Nephron progenitor cell (in vitro differentiated cells): ENCODE results near the gene VWA2.

Experiments used
- DNase-seq: peaks from one replicate; pipeline ENCODE4 v3.0.0; 2021
- H3K27ac Mint-ChIP-seq: 2 replicates; pipeline ENCODE4 v1.8.0; 2021; ENCODE audit warnings: mild to moderate bottlenecking, moderate library complexity, mixed read lengths
- H3K27me3 Mint-ChIP-seq: 2 replicates; pipeline ENCODE4 v1.8.0; 2021; ENCODE audit warnings: mild to moderate bottlenecking, low read depth, mixed read lengths; ENCODE audit not compliant: poor library complexity
- H3K36me3 Mint-ChIP-seq: 2 replicates; pipeline ENCODE4 v1.8.0; 2021; ENCODE audit warnings: low read depth, mixed read lengths
- H3K4me1 Mint-ChIP-seq: 2 replicates; pipeline ENCODE4 v1.8.0; 2021; ENCODE audit warnings: mixed read lengths
- H3K4me3 Mint-ChIP-seq: 2 replicates; pipeline ENCODE4 v1.8.0; 2021; ENCODE audit warnings: mild to moderate bottlenecking, moderate library complexity, mixed read lengths
- H3K9me3 Mint-ChIP-seq: 2 replicates; pipeline ENCODE4 v1.8.0; 2021; ENCODE audit warnings: mild to moderate bottlenecking, moderate library complexity, mixed read lengths
- TF ChIP-seq, protein P1 (sequence below): fragments of 200-600 bp; sonication (generic); IDR thresholded peaks from 2 replicates; pipeline ENCODE4 v1.5.0; 2021; ENCODE audit warnings: antibody characterized with exemption

VWA2 gene

DNA sequence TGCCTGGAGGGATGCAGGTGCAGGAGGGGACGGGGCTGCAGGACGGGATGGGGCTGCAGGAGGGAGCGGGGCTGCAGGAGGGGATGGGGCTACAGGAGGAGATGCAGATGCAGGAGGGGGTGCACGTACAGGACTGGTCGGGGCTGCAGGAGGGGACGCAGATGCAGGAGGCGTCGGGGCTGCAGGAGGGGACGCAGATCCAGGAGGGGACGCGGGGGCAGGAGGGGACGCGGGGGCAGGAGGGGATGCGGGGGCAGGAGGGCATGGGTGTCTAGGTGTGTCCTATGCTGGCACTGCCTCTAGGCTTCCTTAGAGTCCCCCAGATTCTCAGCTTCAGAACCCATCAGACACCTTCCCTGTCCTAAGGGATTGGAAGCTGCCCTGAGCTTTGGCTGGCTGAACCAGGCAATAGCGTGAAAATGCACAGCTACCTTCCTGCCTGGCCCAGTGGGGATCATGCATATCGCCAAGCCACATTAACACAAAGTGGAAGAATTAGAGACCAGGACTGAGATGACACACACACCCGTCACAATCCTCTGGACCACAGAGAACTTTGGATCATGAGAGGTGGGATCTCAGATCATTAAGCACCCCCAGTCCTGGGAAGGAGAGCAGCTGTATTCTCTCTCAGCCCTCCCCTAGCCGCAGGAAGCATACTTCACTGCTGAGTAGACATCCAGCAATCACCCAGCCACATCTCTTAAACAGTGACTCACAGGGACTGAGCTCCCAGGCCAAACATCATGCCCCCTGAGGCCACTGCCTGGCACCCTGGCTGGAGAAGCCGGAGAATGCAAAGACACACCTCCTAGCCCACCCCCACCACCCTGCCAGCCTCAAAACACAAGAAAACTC, 67.3 kb downstream of the VWA2 start:
- peaks cover 5% of the 10 kb centered on the region for H3K36me3 Mint-ChIP-seq
- H3K4me1 Mint-ChIP-seq = peaks cover 31% of the 10 kb centered on the region
- peaks cover 6% of the 10 kb centered on the region for H3K27me3 Mint-ChIP-seq
- H3K9me3 Mint-ChIP-seq = no peaks in the 10 kb centered on the region
- DNase-seq = no peak
- TF ChIP-seq, protein P1, sequence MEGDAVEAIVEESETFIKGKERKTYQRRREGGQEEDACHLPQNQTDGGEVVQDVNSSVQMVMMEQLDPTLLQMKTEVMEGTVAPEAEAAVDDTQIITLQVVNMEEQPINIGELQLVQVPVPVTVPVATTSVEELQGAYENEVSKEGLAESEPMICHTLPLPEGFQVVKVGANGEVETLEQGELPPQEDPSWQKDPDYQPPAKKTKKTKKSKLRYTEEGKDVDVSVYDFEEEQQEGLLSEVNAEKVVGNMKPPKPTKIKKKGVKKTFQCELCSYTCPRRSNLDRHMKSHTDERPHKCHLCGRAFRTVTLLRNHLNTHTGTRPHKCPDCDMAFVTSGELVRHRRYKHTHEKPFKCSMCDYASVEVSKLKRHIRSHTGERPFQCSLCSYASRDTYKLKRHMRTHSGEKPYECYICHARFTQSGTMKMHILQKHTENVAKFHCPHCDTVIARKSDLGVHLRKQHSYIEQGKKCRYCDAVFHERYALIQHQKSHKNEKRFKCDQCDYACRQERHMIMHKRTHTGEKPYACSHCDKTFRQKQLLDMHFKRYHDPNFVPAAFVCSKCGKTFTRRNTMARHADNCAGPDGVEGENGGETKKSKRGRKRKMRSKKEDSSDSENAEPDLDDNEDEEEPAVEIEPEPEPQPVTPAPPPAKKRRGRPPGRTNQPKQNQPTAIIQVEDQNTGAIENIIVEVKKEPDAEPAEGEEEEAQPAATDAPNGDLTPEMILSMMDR = no peak
- H3K27ac Mint-ChIP-seq = no peak overlapping the region
- no peak overlapping the region for H3K4me3 Mint-ChIP-seq

DNA sequence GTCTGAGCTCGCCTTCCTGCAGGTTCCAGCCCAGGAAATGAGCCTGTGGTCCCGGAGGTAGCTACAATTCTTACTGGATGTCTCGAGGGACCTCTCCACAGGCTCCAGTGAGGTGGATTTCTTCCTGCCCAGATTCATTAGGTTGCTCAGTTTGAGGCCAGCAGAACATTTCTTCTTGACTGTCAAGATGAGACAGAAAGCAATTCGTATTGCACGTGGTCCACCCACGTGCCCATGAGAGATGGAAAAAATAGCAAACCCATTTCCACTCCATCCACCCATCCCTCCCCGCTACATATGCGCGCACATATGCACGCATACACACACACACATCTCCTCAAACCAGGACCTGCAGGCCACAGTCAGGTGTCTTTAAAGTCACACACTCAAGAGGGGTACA, 68.7 kb downstream of the VWA2 start:
- no peak for DNase-seq
- Mint-ChIP-seq H3K36me3 (no peaks in the 10 kb centered on the region), H3K27me3 (peaks cover 6% of the 10 kb centered on the region), H3K4me1 (peaks cover 29% of the 10 kb centered on the region), H3K4me3 (no peak overlapping the region), H3K27ac (no peak overlapping the region), H3K9me3 (no peaks in the 10 kb centered on the region)
- TF ChIP-seq, protein P1 = no peak

DNA sequence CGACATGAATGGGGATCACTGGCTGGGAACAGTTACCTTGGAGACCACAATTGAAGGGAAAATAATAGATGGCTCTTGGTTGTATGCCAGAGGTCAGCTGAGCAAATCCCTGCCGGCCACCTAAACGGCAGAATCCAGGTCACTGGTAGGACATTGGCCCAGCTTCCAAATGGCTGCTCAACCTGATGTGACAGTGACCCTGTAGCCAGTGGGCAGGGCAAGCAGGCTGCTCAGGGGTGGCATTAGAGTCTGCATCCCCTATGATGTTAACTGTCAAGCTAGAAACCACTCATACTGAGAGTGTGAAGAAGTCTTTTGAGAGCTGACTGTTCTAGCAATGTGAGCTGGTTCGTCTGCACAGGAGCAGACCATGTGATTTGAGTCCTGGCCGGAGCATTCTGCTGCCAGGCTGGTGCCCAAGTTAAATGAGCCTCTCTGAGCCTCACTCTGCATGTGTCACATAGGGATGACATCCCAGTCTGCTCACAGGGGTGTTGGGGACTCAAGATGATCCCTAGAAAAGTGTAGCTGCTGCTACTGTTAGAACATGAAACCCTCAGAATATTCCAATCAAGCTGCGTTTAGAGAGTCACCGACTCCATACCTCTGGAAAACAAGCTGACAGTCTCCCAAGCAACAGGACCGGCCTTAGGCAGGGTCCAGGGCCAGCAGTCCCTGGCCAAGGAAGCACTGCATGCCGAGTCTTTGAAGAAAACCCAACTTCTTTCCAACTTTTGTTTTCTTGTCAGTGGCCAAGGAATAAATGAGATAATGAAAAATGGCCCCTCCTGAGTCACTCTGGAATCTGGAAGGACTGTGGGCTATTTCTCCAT, 69.7 kb downstream of the VWA2 start:
- Mint-ChIP-seq H3K9me3 (no peaks in the 10 kb centered on the region), H3K27me3 (peaks cover 6% of the 10 kb centered on the region), H3K27ac (no peak overlapping the region), H3K4me1 (peaks cover 27% of the 10 kb centered on the region), H3K36me3 (peaks cover 2% of the 10 kb centered on the region), H3K4me3 (no peak overlapping the region)
- TF ChIP-seq, protein P1 = no peak
- no peak for DNase-seq

DNA sequence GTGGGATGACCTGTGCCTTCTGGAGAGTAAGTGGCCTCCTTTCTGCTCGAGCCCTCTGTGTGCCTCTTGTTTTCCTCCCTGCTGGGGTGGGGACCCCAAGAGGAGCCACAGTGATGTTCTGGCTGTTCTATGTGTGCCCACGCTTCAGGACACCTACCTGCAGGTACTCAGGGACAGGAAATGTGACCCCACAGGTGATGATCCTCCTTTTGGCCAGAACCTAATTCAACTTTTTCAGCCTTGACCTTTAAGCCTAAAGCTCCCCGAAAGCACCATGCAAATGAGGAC, 70.3 kb downstream of the VWA2 start:
- TF ChIP-seq, protein P1 = no peak
- Mint-ChIP-seq H3K36me3 (peaks cover 7% of the 10 kb centered on the region), H3K4me1 (peaks cover 21% of the 10 kb centered on the region), H3K9me3 (no peaks in the 10 kb centered on the region), H3K4me3 (no peak overlapping the region), H3K27ac (no peak overlapping the region), H3K27me3 (peaks cover 6% of the 10 kb centered on the region)
- DNase-seq = no peak

DNA sequence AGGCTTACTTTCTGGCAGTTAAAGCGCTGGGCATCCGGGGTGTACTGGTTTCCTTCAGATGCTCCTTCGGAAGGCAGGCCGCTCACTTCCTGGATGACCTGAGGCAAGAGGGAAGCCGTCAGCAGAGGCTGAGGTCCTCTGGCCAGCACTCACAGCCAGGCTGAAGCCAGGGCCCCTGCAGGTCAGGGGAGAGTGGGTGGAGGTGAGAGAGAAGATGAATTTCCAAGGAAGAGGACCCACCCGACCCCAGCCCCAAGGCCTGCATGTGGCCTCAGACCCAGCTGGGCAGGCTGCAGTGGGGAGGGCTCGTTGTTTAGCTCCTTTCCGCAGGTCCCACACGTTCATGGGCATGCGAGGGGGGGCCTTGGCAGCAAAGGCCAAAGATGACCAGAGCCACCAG, 71.3 kb downstream of the VWA2 start:
- H3K27ac Mint-ChIP-seq = no peak overlapping the region
- no peaks in the 10 kb centered on the region for H3K9me3 Mint-ChIP-seq
- H3K27me3 Mint-ChIP-seq = peaks cover 6% of the 10 kb centered on the region
- peaks cover 17% of the 10 kb centered on the region for H3K4me1 Mint-ChIP-seq
- H3K4me3 Mint-ChIP-seq = no peak overlapping the region
- H3K36me3 Mint-ChIP-seq = peaks cover 9% of the 10 kb centered on the region
- TF ChIP-seq, protein P1 = no peak
- no peak for DNase-seq
